HepG2 (cell line): Measurements from ENCODE around the gene CEP97. TPM values are rescaled to one million over a fixed set of nuclear protein-coding genes. Genes with fewer than 3 reads are reported as not detected.

Experiments
- DZIP1 ChIP-seq: sonication (generic); formaldehyde crosslinking; IDR thresholded peaks from 2 replicates; pipeline ENCODE4 v1.5.0; 2020; ENCODE audit warnings: mild to moderate bottlenecking, missing genetic modification reagents
- ETV5 ChIP-seq: IDR thresholded peaks from 2 replicates; pipeline ENCODE4 v1.6.1; 2018; ENCODE audit warnings: missing biosample characterization, missing genetic modification reagents, inconsistent platforms, borderline replicate concordance
- GABPA ChIP-seq, 2 experiments: IDR thresholded peaks; 2 replicates each; pipeline ENCODE4 v1.6.1; 2011 to 2016; ENCODE audit warnings: low read depth in 2 of 2, low read length in 1 of 2, missing biosample characterization in 1 of 2, missing genetic modification characterization in 1 of 2
- KAT2B ChIP-seq: fragments of 150-350 bp; IDR thresholded peaks from 2 replicates; pipeline ENCODE4 v1.6.1; 2014; ENCODE audit warnings: low read depth, low read length, borderline replicate concordance
- KDM6A ChIP-seq: IDR thresholded peaks from 2 replicates; pipeline ENCODE4 v1.6.1; 2016; ENCODE audit warnings: low read depth
- MAFK ChIP-seq, 2 experiments: IDR thresholded peaks in 1 of 2; conservative IDR thresholded peaks in 1 of 2; 2 replicates each; pipeline ENCODE4 v1.6.1; 2011; ENCODE audit warnings: improper control_type of control experiment in 2 of 2, low read length in 2 of 2
- MXD1 ChIP-seq: sonication (generic); formaldehyde crosslinking; IDR thresholded peaks from 2 replicates; pipeline ENCODE4 v1.4.0; 2020; ENCODE audit warnings: mild to moderate bottlenecking, missing genetic modification reagents
- PAX8 ChIP-seq: sonication (generic); formaldehyde crosslinking; IDR thresholded peaks from 2 replicates; pipeline ENCODE4 v1.8.0; 2022; ENCODE audit warnings: mild to moderate bottlenecking, missing genetic modification reagents, borderline replicate concordance
- POLR2AphosphoS2 ChIP-seq: IDR thresholded peaks from 2 replicates; pipeline ENCODE4 v1.6.1; 2011; ENCODE audit warnings: low read depth, low read length, improper control_type of control experiment
- PTBP1 ChIP-seq: fragments of 200-400 bp; formaldehyde crosslinking; IDR thresholded peaks from 2 replicates; pipeline ENCODE4 v1.6.1; 2018; ENCODE audit warnings: low read length, low read depth; ENCODE audit not compliant: poor library complexity, severe bottlenecking
- RAD21 ChIP-seq: fragments of 450-650 bp; formaldehyde crosslinking; IDR thresholded peaks from 2 replicates; pipeline ENCODE4 v1.5.0; 2020; ENCODE audit warnings: mild to moderate bottlenecking
- ZNF136 ChIP-seq: sonication (generic); formaldehyde crosslinking; IDR thresholded peaks from 2 replicates; pipeline ENCODE4 v1.8.1; 2022; ENCODE audit warnings: low read depth, mild to moderate bottlenecking, moderate library complexity, missing genetic modification reagents
- ZNF251 ChIP-seq: sonication (generic); formaldehyde crosslinking; IDR thresholded peaks from 2 replicates; pipeline ENCODE4 v1.9.0; 2021; ENCODE audit warnings: mild to moderate bottlenecking, missing genetic modification reagents
- ZNF331 ChIP-seq: sonication (generic); formaldehyde crosslinking; IDR thresholded peaks from 2 replicates; pipeline ENCODE4 v1.4.0; 2020; ENCODE audit warnings: missing genetic modification reagents
- ZNF530 ChIP-seq: sonication (generic); formaldehyde crosslinking; IDR thresholded peaks from 2 replicates; pipeline ENCODE4 v1.5.0; 2020; ENCODE audit warnings: low read depth, mild to moderate bottlenecking, missing genetic modification reagents
- ZNF557 ChIP-seq: sonication (generic); formaldehyde crosslinking; IDR thresholded peaks from 2 replicates; pipeline ENCODE4 v1.4.0; 2020; ENCODE audit warnings: missing genetic modification reagents
- polyA plus RNA-seq, 8 experiments: library from polyadenylated mRNA; depleted of rRNA in 3 of 8; stranded (reverse) in 7 of 8; unstranded in 1 of 8; fragments of >200 nt; fragmentation: Illumina TruSeq in 4 of 8; extraction: Trizol in 4 of 8; gene quantifications; 2 replicates each; pipeline versions ENCODE4 v1.2.1 to v1.2.3, GENCODE V29; 2011 to 2016; ENCODE audit warnings: low read depth in 4 of 8, missing spikeins in 1 of 8, mixed read lengths in 1 of 8; ENCODE audit not compliant: insufficient read depth in 1 of 8
- total RNA-seq, 5 experiments: library from RNA; depleted of rRNA; stranded (reverse); fragments of >200 nt; fragmentation: Illumina TruSeq; extraction: Trizol; gene quantifications; 2 replicates each; pipeline ENCODE4 v1.2.3, GENCODE V29; 2016; ENCODE audit warnings: low read depth in 1 of 5
- TF ChIP-seq, protein P1 (sequence below): sonication (generic); formaldehyde crosslinking; IDR thresholded peaks from 2 replicates; pipeline ENCODE4 v1.9.0; 2021; ENCODE audit warnings: missing genetic modification reagents, mild to moderate bottlenecking, borderline replicate concordance
- TF ChIP-seq, protein P2 (sequence below): sonication (generic); formaldehyde crosslinking; IDR thresholded peaks from 2 replicates; pipeline ENCODE4 v1.8.0; 2022; ENCODE audit warnings: mild to moderate bottlenecking, missing genetic modification reagents, moderate library complexity
- TF ChIP-seq, protein P3 (sequence below): sonication (generic); formaldehyde crosslinking; IDR thresholded peaks from 2 replicates; pipeline ENCODE4 v1.4.0; 2020; ENCODE audit warnings: low read depth, missing genetic modification reagents

Gene CEP97
- total and polyA plus RNA-seq, 2 of the 13 experiments (the other 11 are each of a cell fraction or from before 2014, with no cell fraction given), result 0.99 to 6.5 TPM

DNA sequence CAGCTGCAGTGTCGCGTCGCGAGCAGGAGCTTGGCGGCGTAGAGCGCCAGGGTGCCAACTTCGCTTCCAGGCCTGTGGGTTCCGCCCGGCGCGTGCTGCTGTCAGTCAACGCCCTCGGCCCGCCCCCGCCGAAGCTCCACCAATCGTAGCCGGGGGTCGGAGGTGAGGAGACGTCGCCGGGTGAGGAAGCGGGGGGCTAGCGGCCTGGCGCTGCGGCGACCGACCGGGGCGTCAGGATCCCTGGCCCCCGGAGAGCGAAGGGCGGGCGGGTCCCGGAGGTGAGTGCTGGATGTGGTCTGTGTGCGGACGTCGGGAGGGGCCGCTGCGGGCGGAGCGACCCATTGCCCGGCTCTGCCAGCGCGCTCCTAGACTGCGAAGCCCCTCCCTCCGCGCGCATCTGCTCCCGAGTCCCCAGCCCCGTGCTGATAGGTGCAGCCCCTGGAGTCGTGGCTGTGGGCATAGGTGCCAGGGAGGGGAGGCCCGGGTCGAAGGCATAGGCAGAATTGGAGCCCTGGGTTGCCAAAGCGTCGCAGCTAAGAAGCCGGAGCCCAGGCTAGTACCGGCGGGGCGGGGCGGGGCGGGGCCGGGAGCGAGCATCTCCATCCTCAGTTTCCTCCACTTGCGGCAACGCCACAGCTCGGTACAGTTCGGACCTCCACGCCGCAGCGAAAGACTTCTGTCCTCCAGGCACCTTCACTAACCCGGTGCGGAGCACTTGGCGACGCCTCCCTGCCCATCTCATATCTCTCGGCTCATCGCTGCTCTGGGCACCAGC is 54.8 kb downstream of the CEP97 start, which contains the start of gene NXPE3 (continued):
- TF ChIP-seq, protein P1, sequence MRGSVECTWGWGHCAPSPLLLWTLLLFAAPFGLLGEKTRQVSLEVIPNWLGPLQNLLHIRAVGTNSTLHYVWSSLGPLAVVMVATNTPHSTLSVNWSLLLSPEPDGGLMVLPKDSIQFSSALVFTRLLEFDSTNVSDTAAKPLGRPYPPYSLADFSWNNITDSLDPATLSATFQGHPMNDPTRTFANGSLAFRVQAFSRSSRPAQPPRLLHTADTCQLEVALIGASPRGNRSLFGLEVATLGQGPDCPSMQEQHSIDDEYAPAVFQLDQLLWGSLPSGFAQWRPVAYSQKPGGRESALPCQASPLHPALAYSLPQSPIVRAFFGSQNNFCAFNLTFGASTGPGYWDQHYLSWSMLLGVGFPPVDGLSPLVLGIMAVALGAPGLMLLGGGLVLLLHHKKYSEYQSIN, result no peak
- peak; percentile 63; the same call in 1 of the 2 replicates for TF ChIP-seq ZNF557 (CRISPR knock-in tag)
- no peak for TF ChIP-seq GABPA (IDR thresholded peaks at IDR 0.05; ENCODE audit: low read depth, low read length)
- TF ChIP-seq GABPA (CRISPR knock-in tag; IDR thresholded peaks at IDR 0.05; ENCODE audit: low read depth), result no peak
- no peak for TF ChIP-seq ZNF530 (CRISPR knock-in tag)
- TF ChIP-seq ETV5 (CRISPR knock-in tag), result peak; percentile 28; the same call in 1 of the 2 replicates
- TF ChIP-seq KAT2B, result no peak
- TF ChIP-seq POLR2AphosphoS2, result no peak
- TF ChIP-seq MXD1 (CRISPR knock-in tag), result peak; percentile 90; the same call in 1 of the 2 replicates
- no peak for TF ChIP-seq RAD21 (CRISPR knock-in tag)
- peak; percentile 41; the same call in 1 of the 2 replicates for TF ChIP-seq PAX8
- no peak for TF ChIP-seq KDM6A (CRISPR knock-in tag)
- no peak for TF ChIP-seq PTBP1
- peak; percentile 88 for TF ChIP-seq DZIP1 (CRISPR knock-in tag)
- TF ChIP-seq MAFK (conservative IDR thresholded peaks at IDR 0.05 in 1 of 2, IDR thresholded peaks at IDR 0.05 in 1 of 2; ENCODE audit: low read length in 2 of 2), result no peak
- TF ChIP-seq ZNF251 (CRISPR knock-in tag), result no peak
- TF ChIP-seq, protein P2, sequence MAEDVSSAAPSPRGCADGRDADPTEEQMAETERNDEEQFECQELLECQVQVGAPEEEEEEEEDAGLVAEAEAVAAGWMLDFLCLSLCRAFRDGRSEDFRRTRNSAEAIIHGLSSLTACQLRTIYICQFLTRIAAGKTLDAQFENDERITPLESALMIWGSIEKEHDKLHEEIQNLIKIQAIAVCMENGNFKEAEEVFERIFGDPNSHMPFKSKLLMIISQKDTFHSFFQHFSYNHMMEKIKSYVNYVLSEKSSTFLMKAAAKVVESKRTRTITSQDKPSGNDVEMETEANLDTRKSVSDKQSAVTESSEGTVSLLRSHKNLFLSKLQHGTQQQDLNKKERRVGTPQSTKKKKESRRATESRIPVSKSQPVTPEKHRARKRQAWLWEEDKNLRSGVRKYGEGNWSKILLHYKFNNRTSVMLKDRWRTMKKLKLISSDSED, result no peak
- TF ChIP-seq, protein P3, sequence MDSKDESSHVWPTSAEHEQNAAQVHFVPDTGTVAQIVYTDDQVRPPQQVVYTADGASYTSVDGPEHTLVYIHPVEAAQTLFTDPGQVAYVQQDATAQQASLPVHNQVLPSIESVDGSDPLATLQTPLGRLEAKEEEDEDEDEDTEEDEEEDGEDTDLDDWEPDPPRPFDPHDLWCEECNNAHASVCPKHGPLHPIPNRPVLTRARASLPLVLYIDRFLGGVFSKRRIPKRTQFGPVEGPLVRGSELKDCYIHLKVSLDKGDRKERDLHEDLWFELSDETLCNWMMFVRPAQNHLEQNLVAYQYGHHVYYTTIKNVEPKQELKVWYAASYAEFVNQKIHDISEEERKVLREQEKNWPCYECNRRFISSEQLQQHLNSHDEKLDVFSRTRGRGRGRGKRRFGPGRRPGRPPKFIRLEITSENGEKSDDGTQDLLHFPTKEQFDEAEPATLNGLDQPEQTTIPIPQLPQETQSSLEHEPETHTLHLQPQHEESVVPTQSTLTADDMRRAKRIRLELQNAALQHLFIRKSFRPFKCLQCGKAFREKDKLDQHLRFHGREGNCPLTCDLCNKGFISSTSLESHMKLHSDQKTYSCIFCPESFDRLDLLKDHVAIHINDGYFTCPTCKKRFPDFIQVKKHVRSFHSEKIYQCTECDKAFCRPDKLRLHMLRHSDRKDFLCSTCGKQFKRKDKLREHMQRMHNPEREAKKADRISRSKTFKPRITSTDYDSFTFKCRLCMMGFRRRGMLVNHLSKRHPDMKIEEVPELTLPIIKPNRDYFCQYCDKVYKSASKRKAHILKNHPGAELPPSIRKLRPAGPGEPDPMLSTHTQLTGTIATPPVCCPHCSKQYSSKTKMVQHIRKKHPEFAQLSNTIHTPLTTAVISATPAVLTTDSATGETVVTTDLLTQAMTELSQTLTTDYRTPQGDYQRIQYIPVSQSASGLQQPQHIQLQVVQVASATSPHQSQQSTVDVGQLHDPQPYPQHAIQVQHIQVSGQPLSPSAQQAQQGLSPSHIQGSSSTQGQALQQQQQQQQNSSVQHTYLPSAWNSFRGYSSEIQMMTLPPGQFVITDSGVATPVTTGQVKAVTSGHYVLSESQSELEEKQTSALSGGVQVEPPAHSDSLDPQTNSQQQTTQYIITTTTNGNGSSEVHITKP (CRISPR knock-in tag), result no peak; the same call in 1 of the 2 replicates
- TF ChIP-seq ZNF331 (CRISPR knock-in tag), result peak; percentile 36; the same call in 1 of the 2 replicates
- TF ChIP-seq ZNF136 (CRISPR knock-in tag), result peak; percentile 48; the same call in 1 of the 2 replicates
